ENCODE data around the gene ZFPM1.

- TF ChIP-seq CTCF (conservative IDR thresholded peaks at IDR 0.05; ENCODE audit: low read length), result no peak
- TF ChIP-seq EZH2phosphoT487 (IDR thresholded peaks at IDR 0.05; ENCODE audit: borderline replicate concordance, low read depth, low read length), result no peak
Observed at GRCh38 chr16:88417684-88418476, 35.2 kb upstream of the ZFPM1 start.

All from OCI-LY7 (cell line).